ENCODE results near the gene FAT4. TPM values are rescaled to one million over a fixed set of nuclear protein-coding genes. Genes with fewer than 3 reads are reported as not detected.

Gene FAT4
- total and polyA plus RNA-seq, 7 donors, result 0.35 to 8.4 (median 1.6) TPM

DNA sequence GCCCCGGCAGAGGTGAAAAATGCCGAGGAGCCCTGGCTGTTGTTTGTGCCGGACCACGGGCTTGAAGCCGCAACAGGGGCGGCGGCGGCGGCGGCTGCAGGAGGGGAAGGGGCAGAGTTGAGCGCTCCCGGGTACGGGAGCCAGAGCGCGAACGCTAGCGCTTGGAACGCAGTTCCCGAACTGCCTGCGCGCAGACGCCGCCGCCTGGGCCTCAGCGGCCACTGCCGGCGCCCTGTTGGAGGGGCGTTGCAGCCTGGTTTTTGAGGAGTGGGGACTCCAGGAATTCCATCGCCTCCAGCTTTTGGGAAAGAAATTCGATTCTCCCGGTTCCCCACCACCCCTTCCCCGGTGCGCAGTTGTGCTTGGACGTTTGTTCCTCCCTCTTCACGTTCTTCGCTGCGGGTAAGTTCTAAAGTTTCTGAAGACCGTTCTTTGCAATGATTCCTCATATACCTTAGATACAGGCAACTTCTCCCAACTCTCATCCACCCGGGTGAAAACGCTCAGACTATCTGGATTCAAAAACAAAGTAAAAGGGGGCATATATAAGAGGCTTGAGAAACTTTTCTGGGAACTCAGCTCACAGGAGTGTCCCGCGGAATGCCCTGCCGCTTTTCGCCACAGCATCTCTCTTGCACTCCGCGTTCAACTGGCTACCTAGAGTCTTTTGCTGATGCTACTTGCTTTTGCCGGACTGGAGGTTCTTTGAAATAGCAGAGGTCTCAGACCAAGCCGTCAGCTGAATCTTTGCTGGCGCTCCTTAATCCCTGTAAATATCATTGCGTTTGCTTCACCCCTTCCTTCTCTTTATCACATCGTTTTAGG, 1.0 kb downstream of the FAT4 start:
- peak overlapping the region; percentile 81 for H3K27ac ChIP-seq
- no peaks in the 10 kb centered on the region for H3K9me3 ChIP-seq
- intact Hi-C loops (cut with DNase I), result loop anchor here (5.0 to 10.0 kb wide), 3 partner anchors 77 to 437 kb away; no protein-coding TSS in a partner anchor
- 0% methylated on average over 48 to 51 of the region's 51 CpGs for WGBS, 3 donors
- H3K4me1 ChIP-seq, result peaks cover 7% of the 10 kb centered on the region
- DNase-seq (peak; percentile 54 to 76), ATAC-seq (peak; percentile 50 to 76 (median 64))
- peak overlapping the region; percentile 93 for H3K4me3 ChIP-seq
- no peaks in the 10 kb centered on the region for H3K27me3 ChIP-seq (ENCODE audit: insufficient read depth in 3 of 3, low read length in 2 of 3)
- TF ChIP-seq, protein P1, sequence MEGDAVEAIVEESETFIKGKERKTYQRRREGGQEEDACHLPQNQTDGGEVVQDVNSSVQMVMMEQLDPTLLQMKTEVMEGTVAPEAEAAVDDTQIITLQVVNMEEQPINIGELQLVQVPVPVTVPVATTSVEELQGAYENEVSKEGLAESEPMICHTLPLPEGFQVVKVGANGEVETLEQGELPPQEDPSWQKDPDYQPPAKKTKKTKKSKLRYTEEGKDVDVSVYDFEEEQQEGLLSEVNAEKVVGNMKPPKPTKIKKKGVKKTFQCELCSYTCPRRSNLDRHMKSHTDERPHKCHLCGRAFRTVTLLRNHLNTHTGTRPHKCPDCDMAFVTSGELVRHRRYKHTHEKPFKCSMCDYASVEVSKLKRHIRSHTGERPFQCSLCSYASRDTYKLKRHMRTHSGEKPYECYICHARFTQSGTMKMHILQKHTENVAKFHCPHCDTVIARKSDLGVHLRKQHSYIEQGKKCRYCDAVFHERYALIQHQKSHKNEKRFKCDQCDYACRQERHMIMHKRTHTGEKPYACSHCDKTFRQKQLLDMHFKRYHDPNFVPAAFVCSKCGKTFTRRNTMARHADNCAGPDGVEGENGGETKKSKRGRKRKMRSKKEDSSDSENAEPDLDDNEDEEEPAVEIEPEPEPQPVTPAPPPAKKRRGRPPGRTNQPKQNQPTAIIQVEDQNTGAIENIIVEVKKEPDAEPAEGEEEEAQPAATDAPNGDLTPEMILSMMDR (IDR thresholded peaks at IDR 0.05), result no peak
- no peaks in the 10 kb centered on the region for H3K36me3 ChIP-seq (ENCODE audit: insufficient read depth in 1 of 2, low read depth in 1 of 2)

DNA sequence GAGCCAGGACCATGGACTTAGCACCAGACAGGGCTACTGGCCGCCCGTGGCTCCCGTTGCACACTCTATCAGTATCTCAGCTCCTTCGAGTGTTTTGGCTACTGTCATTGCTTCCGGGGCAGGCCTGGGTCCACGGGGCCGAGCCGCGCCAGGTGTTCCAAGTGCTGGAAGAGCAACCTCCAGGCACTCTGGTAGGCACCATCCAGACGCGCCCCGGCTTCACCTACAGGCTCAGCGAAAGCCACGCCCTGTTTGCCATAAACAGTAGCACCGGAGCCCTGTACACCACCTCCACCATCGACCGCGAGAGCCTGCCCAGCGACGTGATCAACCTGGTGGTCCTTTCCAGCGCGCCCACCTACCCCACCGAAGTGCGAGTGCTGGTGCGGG, 1.6 kb downstream of the FAT4 start:
- Histone ChIP-seq H3K4me1 (peaks cover 13% of the 10 kb centered on the region), H3K27ac (peak overlapping the region; percentile 81), H3K36me3 (ENCODE audit: insufficient read depth in 1 of 2, low read depth in 1 of 2) (no peaks in the 10 kb centered on the region), H3K4me3 (peak overlapping the region; percentile 93), H3K27me3 (ENCODE audit: insufficient read depth in 3 of 3, low read length in 2 of 3) (no peaks in the 10 kb centered on the region), H3K9me3 (no peaks in the 10 kb centered on the region)
- ATAC-seq (peak in 2 of 4 donors; percentile 8 to 10), DNase-seq (peak; percentile 35 to 65)
- WGBS, 3 donors, result 0 to 1% (median 1%) methylated on average over 25 of the region's 25 CpGs
- TF ChIP-seq, protein P1 (IDR thresholded peaks at IDR 0.05), result no peak
- intact Hi-C loops (cut with DNase I), result loop anchor here (5.0 to 10.0 kb wide), 3 partner anchors 76 to 436 kb away; no protein-coding TSS in a partner anchor

DNA sequence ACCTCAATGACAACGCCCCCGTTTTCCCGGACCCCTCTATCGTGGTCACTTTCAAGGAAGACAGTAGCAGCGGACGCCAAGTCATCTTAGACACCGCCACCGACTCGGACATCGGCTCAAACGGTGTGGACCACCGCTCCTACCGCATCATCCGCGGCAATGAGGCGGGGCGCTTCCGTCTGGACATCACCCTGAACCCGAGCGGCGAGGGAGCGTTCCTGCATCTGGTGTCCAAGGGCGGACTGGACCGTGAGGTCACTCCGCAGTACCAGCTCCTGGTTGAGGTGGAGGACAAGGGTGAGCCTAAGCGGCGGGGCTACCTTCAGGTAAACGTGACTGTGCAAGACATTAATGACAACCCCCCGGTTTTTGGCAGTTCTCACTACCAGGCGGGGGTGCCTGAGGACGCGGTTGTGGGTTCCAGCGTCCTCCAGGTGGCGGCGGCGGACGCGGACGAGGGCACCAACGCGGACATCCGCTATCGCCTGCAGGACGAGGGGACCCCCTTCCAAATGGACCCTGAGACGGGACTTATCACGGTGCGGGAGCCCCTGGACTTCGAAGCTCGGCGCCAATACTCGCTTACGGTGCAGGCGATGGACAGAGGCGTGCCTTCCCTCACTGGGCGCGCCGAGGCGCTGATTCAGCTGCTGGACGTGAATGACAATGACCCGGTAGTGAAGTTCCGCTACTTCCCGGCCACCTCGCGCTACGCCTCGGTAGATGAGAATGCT, 2.2 kb downstream of the FAT4 start:
- ATAC-seq, result no peak

DNA sequence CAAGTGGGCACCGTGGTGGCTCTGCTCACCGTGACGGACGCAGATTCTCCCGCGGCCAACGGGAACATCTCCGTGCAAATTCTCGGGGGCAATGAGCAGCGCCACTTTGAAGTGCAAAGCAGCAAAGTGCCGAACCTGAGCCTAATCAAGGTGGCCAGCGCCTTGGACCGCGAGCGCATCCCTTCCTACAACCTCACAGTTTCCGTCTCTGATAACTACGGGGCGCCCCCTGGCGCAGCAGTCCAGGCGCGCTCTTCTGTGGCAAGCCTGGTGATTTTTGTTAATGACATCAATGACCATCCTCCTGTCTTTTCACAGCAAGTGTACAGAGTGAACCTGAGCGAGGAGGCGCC, 2.7 kb downstream of the FAT4 start:
- WGBS, 3 donors, result 7 to 9% (median 8%) methylated on average over 23 of the region's 23 CpGs
- H3K36me3 ChIP-seq (ENCODE audit: insufficient read depth in 1 of 2, low read depth in 1 of 2), result no peaks in the 10 kb centered on the region
- DNase-seq, result peak; percentile 50 to 63
- no peaks in the 10 kb centered on the region for H3K9me3 ChIP-seq
- H3K27me3 ChIP-seq (ENCODE audit: insufficient read depth in 3 of 3, low read length in 2 of 3), result no peaks in the 10 kb centered on the region
- peaks cover 24% of the 10 kb centered on the region for H3K4me1 ChIP-seq
- no peak for ATAC-seq
- peak overlapping the region; percentile 3 for H3K27ac ChIP-seq
- TF ChIP-seq, protein P1 (IDR thresholded peaks at IDR 0.05), result peak; percentile 20
- peak overlapping the region; percentile 93 for H3K4me3 ChIP-seq
- intact Hi-C loops (cut with DNase I), result loop anchor here (5.0 to 10.0 kb wide), 3 partner anchors 75 to 435 kb away; no protein-coding TSS in a partner anchor

More for the DNA sequence above, 2.2 kb downstream of the FAT4 start:
- intact Hi-C loops (cut with DNase I), result loop anchor here (5.0 to 10.0 kb wide), 3 partner anchors 75 to 435 kb away; no protein-coding TSS in a partner anchor
- H3K4me3 ChIP-seq, result peak overlapping the region; percentile 93
- H3K4me1 ChIP-seq, result peaks cover 18% of the 10 kb centered on the region
- H3K27ac ChIP-seq, result peak overlapping the region; percentile 3
- no peaks in the 10 kb centered on the region for H3K27me3 ChIP-seq (ENCODE audit: insufficient read depth in 3 of 3, low read length in 2 of 3)
- TF ChIP-seq, protein P1 (IDR thresholded peaks at IDR 0.05), result no peak
- WGBS, 3 donors, result 1 to 3% (median 2%) methylated on average over 65 to 66 of the region's 66 CpGs
- no peaks in the 10 kb centered on the region for H3K9me3 ChIP-seq
- no peaks in the 10 kb centered on the region for H3K36me3 ChIP-seq (ENCODE audit: insufficient read depth in 1 of 2, low read depth in 1 of 2)
- DNase-seq, result peak; percentile 41 to 76
